Jurkat, Clone E6-1 (cell line): ENCODE results near the gene LAMTOR3.
"Not testable (repeated sequence)": the region's sequence is repeated elsewhere in the genome, so short reads cannot be mapped to it uniquely, and the experiment has no call there.

Source experiments
- DNase-seq: peaks from one replicate; pipeline ENCODE4 v3.0.0-alpha.2; 2011; ENCODE audit warnings: low read depth, low spot score
- H3K4me3 ChIP-seq: 2 replicates; pipeline ENCODE4 v1.5.1; 2011; ENCODE audit warnings: mild to moderate bottlenecking, low read length, control low read depth, moderate library complexity

Gene LAMTOR3

DNA sequence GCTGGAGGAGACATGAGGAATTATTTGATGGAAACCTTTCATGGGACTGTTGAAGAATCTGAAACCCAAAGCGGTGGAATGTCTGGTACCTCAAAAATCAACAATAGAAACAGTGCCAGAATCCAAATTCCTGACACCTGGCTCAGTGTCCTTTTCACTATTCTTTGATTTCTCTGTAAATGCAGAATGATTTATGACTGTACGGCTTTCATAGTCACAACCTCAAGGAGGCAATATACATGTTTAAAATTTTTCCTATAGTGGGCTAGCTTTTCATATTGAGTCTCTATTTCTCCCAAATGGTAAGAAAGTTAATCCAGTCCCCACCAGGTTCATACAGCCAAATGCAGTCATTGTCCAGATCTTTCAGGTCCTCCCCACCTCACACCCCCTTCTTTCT lies 58.3 kb downstream of the LAMTOR3 start:
- H3K4me3 ChIP-seq: no peak overlapping the region
- DNase-seq: no peak

DNA sequence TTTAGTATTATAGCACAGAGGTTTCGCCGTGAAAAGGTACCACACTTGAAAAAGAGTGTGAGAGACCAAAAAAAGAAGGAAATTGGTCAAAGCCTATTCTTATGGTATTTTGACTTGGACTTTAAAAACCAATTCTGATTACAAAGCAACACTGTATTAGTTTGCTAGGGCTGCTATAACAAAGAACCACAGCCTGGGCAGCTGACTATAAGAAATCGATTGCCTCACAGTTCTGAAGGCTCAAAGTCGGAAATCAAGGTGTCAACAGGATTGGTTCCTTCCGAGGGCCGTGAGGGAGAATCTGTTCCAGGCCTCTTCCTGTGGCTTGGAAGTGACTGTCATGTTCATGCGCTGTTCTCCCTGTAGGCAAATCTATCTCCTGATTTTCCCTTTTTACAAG lies 59.7 kb downstream of the LAMTOR3 start:
- no peak overlapping the region for H3K4me3 ChIP-seq
- DNase-seq: no peak

DNA sequence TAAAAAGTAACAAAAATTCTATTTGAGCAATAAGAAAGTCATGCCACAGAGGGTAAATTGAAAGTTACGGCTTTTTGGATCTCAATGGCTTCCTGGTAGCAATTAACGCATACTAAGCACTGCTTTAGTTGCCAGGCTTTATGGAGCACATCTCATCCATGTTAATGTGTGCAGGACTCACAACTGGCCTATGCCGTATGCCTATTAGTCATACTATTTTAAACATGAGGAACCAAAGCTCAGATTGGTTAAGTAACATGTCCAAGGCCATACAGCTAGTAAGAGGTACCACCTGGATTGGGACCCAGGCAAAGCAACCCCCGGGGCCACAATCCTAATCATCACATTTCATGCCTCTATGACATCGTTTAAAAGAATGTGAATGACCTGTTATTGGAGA lies 60.5 kb downstream of the LAMTOR3 start:
- DNase-seq: no peak
- no peak overlapping the region for H3K4me3 ChIP-seq

DNA sequence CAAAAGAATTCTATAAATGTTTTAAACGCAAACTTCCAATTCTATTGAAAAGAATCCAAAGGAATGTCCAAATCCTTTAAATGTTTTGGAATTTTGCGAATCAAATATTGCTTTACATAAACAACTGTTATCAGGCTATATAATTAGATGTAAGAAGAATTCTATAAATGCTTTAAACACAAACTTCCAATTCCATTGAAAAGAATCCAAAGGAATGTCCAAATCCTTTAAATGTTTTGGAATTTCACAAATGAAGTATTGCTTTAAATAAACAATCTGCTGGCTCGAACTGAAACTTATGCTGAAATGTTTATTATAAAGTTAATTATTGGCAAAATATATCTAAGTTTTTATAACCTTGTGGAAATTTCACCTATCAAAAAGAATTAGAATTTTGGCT lies 61.5 kb downstream of the LAMTOR3 start:
- no peak overlapping the region for H3K4me3 ChIP-seq
- no peak for DNase-seq

DNA sequence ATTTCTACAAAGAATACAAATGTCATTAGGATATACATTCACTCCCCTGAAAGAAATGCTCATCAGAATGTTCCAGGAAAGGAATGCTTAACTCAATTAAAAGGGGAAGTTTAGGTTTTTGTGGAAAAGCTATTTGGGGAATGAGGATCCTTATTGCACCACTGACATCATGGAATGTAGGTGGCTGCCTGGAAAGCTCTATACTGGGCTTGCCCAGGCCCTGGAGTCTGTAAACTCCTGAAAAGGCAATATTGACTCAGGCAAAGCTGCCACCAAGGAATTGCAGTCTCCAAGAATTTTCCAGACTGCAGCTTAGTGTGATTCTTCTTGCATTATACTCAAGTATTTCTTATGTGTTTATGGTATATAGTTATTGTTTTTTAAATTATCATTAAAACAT lies 61.9 kb downstream of the LAMTOR3 start:
- DNase-seq: no peak
- no peak overlapping the region for H3K4me3 ChIP-seq

DNA sequence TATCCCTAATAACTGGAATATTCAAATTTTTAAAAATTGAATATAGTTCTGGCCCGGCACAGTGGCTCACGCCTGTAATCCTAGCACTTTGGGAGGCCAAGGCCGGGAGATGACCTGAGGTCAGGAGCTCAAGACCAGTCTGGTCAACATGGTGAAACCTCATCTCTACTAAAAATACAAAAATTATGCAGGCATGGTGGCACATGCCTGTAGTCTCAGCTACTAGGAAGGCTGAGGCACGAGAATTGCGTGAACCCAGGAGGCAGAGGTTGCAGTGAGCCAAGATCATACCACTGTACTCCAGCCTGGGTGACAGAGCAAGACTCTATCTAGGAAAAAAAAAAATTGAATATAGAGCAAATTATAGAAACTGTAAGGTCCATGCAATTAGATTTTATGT lies 64.2 kb downstream of the LAMTOR3 start:
- DNase-seq: not testable (repeated sequence)

DNA sequence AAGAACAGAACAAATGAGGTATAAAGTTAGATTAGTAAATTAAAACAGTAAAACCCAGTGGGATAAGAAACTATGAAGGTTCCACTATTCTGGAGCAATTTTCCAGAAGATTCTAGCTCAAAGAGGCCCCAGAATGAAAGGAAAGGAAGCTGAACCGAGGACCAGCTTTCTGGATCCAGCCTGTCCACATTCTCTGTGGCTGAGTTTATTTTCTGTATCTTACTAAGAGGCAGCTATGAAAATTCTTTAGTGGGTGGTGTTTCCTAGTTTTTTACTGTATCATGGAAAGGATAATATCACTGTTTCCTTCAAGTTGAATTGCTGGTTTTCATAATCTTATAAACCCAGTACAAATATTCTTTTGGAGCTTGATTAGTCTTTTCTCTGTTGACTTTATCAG lies 65.8 kb downstream of the LAMTOR3 start:
- DNase-seq: no peak
- no peak overlapping the region for H3K4me3 ChIP-seq

More for the DNA sequence above, 64.2 kb downstream of the LAMTOR3 start:
- H3K4me3 ChIP-seq: not testable (repeated sequence)
